Colon (tissue), 2 donors: ENCODE measurements around the gene ELL.

Source experiments
- FAIRE-seq: peaks from 2 replicates; lab custom pipeline; 2012; peaks lifted over from hg19 to GRCh38; lab: Jason Lieb, UNC
- donor health status: control.
- donor health status: control.

Gene ELL

DNA sequence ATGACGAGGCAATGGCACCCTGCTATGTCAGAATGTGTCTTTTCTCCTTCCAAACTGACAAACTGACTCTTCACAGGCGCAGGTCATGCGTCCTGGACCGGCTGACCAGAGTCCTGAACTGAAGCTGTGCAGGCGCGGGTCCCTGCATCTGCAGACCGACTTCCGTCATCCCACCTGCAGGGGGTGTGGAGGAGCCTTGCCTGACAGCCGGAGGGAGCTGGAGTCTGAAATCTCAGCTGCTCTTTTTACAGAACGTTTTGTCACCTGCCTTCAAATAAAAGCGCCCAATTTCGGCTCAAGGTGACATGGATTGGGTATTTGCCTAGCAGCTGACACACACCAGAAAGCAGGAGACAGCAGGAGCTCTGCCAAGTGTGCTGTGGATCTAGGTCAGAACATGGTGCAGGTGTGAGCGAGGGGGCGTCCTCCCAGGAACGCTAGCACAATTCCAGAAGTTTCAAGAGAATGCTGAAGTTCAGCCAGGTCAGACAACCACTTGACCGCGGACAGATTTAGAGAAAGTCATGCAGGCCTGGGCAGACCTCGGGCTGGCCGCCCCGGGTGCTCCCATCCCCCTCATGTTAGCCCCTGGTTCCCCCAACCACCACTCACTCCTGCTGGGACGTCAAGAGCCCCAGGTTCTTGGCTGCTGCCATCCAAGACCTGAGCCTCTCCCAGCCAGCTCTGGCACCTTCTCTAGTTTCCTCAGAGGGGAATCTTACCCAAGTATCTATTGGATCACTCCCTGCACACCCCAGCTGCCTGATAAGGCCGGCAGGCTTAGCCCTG lies 32.8 kb downstream of the ELL start:
- FAIRE-seq, result no peak

GRCh38 chr19:18488403-18488723 lies 33.5 kb downstream of the ELL start:
- FAIRE-seq, result no peak

DNA sequence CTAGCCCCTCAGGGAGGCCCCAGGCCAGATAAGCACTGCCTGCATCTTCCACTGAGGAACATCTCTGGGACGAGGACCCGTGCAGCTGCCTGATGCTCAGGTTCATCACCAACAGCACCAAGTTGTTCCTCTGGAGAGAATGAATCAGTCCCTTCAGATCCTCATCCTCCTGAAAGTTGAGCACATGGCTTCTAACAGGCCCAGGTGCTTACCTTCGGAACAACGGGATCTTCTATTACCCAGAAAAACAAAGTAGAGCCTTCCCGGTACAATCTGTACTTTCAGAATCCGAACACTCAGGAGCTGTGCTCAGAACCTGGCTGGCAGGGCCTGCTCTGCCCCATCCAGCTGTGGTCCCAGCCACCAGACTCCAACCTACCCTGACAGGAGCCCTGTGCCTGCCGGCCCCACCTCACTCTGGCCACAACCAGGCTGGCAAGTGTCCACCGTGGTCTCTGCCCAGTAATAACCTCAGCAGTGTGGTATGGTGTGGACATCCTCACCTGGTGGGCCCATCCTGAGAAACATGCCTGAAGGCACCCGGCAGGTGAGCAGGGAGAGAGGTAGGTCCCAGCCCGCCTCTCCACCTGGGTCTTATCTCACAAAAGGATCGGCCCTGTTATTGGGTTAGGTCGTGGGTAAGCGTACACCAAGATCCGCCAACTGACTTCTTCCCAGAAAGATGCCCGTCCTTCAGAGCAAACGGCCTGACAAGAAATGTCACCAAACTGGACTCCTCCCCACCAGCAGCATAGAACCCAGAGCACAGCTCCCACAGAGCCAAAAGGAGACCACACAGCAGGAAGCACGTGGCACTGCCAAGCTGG lies 34.1 kb downstream of the ELL start:
- no peak for FAIRE-seq

DNA sequence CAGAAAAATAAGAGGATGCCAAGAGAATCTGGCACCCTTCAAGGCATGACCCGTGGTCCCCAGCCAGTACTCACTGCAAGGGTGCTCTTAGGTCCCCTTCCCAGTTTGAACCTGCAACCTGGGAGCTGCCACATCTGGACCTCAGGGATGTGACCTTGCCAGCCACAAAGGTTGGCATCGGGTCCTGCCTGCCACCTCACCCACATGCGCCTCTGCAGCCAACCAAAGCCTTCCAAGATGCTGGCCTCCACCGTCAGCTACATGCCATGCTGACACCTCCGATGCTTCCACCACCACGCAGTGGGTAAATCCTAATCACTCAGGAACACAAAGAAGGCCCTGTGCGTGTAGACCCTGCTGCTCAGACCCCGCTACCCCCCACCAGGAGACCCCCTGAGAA lies 35.1 kb downstream of the ELL start:
- FAIRE-seq, result no peak

DNA sequence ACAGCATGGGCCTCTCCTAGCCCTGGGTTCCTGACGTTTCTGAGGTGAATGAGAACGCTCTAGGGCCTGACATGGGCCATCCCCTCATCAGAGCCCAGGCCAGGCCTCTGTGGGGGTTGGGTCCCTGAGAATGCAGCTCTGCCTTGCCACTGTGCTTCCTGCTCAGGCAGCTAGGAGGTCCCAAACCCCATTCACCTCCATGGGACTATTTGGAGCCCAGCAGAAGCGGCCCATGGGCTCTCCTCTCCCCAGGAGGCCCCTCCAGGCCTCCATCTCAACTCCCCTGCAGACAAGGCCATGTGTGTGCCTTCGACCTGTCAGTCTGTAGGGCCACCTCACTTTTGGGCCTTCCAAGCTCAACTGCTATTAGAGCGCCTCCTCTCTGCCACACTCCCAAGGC lies 36.9 kb downstream of the ELL start:
- no peak for FAIRE-seq

- FAIRE-seq, result no peak
Observed at GRCh38 chr19:18483119-18483890, 38.6 kb downstream of the ELL start.

DNA sequence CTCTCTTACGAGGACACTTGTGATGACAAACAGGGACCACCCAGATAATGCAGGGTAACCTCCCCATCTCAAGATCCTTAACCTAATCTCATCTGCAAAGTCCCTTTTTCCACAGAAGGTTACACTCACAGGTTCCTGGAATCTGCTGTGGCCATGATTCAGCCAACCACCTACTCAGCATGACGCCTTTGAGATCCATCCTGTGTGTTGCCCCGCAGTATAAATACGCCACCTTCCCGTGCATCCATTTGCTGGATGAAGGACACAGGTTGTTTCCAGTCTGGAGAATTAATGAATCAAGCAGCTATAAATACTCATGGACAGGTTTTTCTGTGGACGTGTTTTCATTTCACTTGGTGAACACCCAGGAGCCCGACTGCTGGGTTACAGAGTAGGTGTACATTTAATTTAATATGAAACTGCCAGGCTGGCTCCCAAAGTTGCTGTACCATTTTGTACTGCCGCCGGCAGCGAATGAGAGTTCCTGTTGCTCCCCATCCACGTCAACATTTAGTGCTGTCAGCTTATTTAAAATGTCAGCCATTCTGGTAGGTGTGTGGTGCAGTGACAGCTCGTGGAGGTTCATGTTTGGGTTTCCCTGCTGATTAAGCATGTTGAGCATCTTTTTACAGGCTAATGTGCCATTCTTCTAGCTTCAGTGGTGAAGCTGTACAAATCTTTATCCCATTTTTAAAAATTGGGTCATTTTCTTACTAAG lies 40.2 kb downstream of the ELL start:
- no peak for FAIRE-seq

- FAIRE-seq, result no peak
Observed at GRCh38 chr19:18480006-18480691, 41.7 kb downstream of the ELL start.

GRCh38 chr19:18478545-18479311 lies 43.1 kb downstream of the ELL start:
- no peak for FAIRE-seq

GRCh38 chr19:18477974-18478373 lies 43.9 kb downstream of the ELL start:
- no peak for FAIRE-seq

DNA sequence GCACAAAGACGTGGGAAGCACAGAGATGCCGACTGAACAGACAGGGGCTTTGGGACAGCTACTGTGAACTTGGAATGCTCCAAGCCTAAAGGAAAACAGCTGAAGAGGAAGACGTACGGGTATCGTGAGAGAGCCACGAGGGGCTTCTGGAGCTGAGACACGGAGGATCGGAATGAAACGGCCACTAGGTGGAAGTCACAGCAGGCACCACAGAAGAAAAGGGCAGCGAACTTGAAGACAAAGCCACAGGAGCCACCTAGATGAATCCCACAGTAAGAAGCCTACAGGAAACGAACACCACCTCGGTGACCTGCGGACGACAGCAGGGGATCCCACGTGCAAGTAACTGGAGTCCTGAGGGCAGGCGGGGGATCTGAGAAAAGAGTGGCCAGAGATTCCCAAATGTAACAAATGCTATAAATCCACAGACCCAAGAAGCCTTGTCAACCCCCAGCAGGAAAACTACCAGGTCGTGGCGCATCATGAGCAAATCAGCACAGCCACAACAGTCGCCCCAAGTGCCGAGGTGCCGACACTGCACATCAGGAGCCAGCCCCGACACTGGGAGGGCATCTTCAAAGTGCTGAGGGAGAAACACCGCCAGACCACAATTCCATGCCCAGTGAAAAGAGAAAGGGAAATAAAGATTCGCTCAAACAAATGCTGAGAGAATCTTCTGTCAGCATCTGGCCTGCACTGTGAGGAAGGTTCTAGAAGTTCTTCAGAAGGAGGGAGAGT lies 44.7 kb downstream of the ELL start:
- FAIRE-seq, result no peak

DNA sequence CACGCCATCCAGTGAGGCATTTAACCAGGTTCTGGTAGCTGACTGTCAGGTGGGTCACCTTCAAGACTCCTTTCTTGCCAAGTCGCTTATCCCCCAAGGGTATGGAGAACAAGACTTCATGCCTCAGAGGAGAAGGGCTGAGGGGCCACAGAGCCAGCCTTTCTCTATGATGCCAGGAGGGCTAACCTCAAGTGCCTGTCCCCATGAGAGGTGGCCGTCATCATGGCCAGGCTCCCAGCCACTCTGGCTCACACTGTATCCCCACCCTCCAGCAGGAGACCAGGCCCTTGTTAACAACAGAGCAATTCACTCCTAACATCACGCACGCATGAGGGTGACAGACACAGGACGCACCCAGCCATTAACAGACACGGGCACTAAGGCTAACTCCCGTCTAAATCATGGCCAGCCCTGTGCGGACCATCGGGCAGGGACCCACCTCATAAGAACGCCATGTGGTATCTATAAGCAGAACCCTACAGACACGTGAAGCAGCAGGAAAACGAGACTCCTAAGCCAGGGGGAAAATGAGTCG lies 45.3 kb downstream of the ELL start:
- FAIRE-seq, result no peak

DNA sequence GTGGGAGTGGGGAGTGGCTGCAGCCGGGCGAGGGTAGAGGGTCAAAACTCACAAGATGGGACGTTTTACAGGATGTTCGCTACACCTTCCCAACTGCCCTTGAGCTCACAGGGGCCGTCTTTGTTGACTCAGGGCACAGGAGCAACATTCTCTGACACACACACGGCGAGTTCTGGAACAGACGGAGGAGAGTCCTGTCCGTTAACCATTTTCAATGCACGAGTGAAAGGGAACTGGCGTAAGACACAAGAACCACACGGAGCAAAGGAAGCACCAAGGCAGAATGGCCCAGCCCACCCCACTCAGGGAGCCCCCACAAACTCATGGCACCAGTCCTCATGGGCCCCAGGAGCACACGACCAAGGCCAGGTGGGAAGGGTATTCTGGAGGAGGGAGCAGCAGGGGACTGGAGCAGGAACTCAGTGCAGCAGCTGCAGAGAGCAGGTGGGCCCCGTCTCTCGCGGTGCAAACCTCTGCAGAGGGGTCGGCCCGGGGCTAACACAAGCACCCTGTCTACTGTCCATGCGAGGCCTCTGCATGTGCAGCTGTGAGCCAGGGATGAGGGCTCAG lies 46.0 kb downstream of the ELL start:
- FAIRE-seq, result no peak

DNA sequence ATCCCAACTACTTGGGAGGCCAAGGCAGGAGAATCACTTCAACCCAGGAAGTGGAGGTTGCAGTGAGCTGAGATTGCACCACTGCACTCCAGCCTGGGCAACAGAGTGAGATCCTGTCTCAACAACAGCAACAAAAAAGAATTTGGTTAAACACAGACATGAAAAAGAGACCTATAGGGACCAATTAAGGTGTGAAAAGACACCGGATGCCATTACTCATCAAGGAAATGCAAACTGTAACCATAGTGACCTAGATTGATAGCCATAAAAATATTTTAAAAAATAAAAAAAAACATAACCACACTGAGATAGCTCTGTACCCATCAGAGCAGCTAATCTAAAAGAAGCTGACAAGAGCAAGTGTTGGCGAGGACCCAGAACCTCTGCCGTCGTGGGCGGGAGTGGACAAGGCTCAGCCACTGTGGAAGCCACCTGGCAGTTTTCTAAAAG lies 46.8 kb downstream of the ELL start:
- no peak for FAIRE-seq

DNA sequence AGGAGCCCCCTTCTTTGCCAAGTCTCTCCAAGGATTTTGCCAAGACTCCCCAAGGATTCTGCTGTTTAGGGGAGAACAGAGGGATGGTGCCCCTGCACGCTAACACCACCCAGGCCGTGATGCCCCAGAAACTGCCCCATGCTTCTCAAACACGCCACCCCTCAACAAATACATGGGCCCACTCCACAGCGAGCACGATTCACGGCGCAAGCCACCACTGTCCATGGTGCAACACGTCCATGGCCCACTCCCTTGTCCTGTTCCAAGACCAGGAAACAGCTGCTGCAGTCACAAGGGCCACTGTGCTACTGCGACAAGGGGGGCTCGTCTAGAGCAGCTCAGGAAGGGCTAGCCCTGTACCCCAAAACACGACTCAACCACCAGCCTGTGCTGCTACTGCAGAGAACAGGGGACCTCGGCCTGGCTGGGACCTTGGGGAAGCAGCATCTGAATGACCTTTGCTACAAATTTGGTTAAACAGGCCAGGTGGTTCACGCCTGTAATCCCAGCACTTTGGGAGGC lies 47.4 kb downstream of the ELL start:
- FAIRE-seq, result no peak

DNA sequence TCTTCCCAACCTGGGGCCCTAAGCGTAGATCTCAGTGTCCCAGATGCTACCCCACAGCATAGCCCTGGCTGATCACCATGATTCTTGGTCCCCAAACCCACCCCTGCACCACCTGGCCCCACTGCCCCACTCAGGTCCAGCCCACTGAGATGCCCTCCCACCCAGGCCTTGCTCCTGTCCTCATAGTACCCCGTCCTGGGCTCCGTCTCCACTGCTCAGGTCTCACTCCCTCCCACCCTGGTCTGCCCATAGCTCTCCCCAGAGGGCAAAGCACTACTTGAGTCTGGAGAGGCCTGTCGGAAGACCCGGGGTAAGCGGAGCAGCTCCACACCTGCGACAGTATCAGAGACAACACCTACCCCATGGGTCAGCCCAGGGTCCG lies 48.2 kb downstream of the ELL start:
- no peak for FAIRE-seq

- no peak for FAIRE-seq
Observed at GRCh38 chr19:18473003-18473705, 48.7 kb downstream of the ELL start.

DNA sequence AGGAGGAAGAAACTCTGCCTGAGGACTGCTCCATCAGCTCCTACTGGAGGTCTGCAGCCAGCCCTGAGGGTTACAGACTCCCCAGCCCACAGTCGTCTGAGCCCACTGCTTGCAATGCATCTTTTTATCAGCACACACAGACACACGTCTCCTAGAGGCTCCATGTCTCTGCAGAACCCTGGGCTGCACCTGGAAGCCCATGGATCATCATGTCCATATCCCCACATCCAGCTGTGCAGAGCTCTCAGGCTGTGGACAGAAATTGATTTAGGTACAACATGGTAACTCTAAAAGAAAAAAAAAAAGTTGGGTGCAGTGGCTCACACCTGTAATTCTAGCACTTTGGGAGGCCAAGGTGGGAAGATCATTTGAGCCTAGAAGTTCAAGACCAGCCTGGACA lies 51.1 kb downstream of the ELL start:
- FAIRE-seq, result no peak
